Measurements from ENCODE around the gene RHBDL1.
A peak's percentile ranks its signal among the peaks of the same experiment; 100 is the strongest.

The RHBDL1 gene

GRCh38 chr16:659618-660017 is 15.9 kb upstream of the RHBDL1 start:
- TF ChIP-seq CTCF (IDR thresholded peaks at IDR 0.05; ENCODE audit: borderline replicate concordance, insufficient read depth, low read depth, low read length) = no peak
- no peak overlapping the region for H3K4me3 ChIP-seq (ENCODE audit: low read depth, low read length)

GRCh38 chr16:660132-660458 is 15.4 kb upstream of the RHBDL1 start:
- H3K4me3 ChIP-seq (ENCODE audit: low read depth, low read length) = no peak overlapping the region
- no peak for TF ChIP-seq CTCF (IDR thresholded peaks at IDR 0.05; ENCODE audit: borderline replicate concordance, insufficient read depth, low read depth, low read length)

DNA sequence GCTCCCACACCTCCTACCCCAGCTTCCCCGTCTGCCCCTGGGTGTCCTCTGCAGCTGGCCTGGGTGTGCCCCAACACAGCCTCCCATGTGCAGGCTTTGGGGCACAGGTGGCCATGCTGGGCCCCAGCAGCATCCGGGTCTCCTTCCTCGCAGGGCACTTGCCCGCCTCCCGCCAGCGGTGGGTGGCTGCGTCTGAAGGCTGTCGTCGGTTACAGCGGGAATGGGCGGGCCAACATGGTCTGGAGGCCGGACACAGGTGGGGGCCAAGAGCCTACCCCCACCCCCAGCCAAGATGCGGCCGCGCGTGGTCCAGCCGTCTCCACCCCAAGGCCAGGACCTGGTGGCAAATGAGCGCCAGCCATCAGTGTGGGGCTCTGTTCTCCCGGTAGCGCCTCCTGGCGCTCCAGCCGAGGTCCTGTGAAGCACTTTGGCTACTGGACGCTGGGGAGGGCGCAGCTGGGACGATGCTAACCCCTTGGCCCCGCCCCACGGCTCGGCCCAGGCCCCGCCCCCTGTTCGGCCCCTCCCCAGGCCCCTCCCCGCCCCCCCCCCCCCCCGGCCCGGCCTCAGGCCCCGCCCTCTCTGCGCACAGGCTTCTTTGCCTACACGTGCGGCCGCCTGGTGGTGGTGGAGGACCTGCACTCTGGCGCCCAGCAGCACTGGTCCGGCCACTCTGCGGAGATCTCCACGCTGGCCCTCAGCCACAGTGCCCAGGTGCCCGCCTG is 14.8 kb upstream of the RHBDL1 start:
- 0 out of 2 replicates have a peak, but pooled peaks have one; percentile 33 for TF ChIP-seq CTCF (IDR thresholded peaks at IDR 0.05; ENCODE audit: borderline replicate concordance, insufficient read depth, low read depth, low read length)
- no peak overlapping the region for H3K4me3 ChIP-seq (ENCODE audit: low read depth, low read length)

DNA sequence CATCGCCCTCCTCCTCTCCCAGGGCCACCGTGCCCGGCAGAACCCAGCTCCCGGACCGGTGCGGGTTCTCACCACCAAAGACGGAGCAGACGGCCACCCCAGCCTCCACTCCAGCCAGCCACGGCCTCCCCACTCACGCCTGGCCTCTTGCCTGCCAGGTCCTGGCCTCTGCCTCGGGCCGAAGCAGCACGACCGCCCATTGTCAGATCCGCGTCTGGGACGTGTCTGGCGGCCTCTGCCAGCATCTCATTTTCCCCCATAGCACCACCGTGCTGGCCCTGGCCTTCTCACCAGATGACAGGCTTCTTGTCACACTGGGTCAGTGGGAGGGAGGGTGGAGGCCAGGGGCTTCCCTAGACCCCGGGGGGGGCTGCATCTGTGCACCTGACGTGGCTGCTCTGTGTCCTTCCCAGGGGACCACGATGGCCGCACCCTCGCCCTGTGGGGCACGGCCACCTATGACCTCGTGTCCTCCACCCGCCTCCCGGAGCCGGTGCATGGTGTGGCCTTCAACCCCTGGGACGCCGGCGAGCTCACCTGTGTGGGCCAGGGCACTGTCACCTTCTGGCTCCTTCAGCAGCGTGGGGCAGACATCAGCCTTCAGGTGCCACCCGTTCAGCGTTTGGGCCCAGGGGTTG is 14.2 kb upstream of the RHBDL1 start:
- H3K4me3 ChIP-seq (ENCODE audit: low read depth, low read length) = no peak overlapping the region
- no peak for TF ChIP-seq CTCF (IDR thresholded peaks at IDR 0.05; ENCODE audit: borderline replicate concordance, insufficient read depth, low read depth, low read length)

GRCh38 chr16:662095-662494 is 13.4 kb upstream of the RHBDL1 start:
- H3K4me3 ChIP-seq (ENCODE audit: low read depth, low read length) = no peak overlapping the region
- TF ChIP-seq CTCF (IDR thresholded peaks at IDR 0.05; ENCODE audit: borderline replicate concordance, insufficient read depth, low read depth, low read length) = no peak

- no peak for TF ChIP-seq CTCF (IDR thresholded peaks at IDR 0.05; ENCODE audit: borderline replicate concordance, insufficient read depth, low read depth, low read length)
- no peak overlapping the region for H3K4me3 ChIP-seq (ENCODE audit: low read depth, low read length)
Observed at GRCh38 chr16:662597-662996, 12.9 kb upstream of the RHBDL1 start.

- H3K4me3 ChIP-seq (ENCODE audit: low read depth, low read length) = no peak overlapping the region
- no peak for TF ChIP-seq CTCF (IDR thresholded peaks at IDR 0.05; ENCODE audit: borderline replicate concordance, insufficient read depth, low read depth, low read length)
Observed at GRCh38 chr16:666572-666971, 8.9 kb upstream of the RHBDL1 start.
